Muscle of leg (tissue), 16 donors: ENCODE data around the gene PNMA8A. TPM values are rescaled to one million over a fixed set of nuclear protein-coding genes. Genes with fewer than 3 reads are reported as not detected.

ENCODE experiments used
- DNase-seq: peaks from one replicate; pipeline ENCODE4 v3.0.0; 2013
- H3K27ac ChIP-seq: one replicate; pipeline ENCODE4 v1.5.1; 2013; ENCODE audit warnings: mild to moderate bottlenecking, low read length, control low read depth
- H3K27me3 ChIP-seq: one replicate; pipeline ENCODE4 v1.6.1; 2013; ENCODE audit warnings: low read length; ENCODE audit not compliant: control insufficient read depth, insufficient read depth
- H3K36me3 ChIP-seq: one replicate; pipeline ENCODE4 v1.6.1; 2013; ENCODE audit warnings: low read length; ENCODE audit not compliant: control insufficient read depth, insufficient read depth
- H3K4me1 ChIP-seq: one replicate; pipeline ENCODE4 v1.6.1; 2013; ENCODE audit warnings: low read length; ENCODE audit not compliant: control insufficient read depth, insufficient read depth
- H3K4me3 ChIP-seq: one replicate; pipeline ENCODE4 v1.5.1; 2013; ENCODE audit warnings: low read length, control low read depth
- H3K9me3 ChIP-seq: replicated peaks from 2 replicates; pipeline ENCODE4 v1.6.1; 2013; ENCODE audit warnings: low read depth, low read length; ENCODE audit not compliant: control insufficient read depth
- WGBS: methylation state at CpG from one replicate; pipeline ENCODE4 v1.1.5; 2013; ENCODE audit warnings: missing lambda C conversion rate; ENCODE audit not compliant: insufficient coverage; 5-methylcytosine and 5-hydroxymethylcytosine counted together
- long read RNA-seq, 11 donors: transcript quantifications; one replicate each; lab custom pipeline, GENCODE V29; 2026
- polyA plus RNA-seq, 8 donors: library from polyadenylated mRNA; unstranded; fragments of 120-200 nt; gene quantifications; one replicate each; pipeline versions ENCODE4 v1.2.1 to v1.2.3, GENCODE V29; 2013; ENCODE audit warnings: inconsistent platforms in 1 of 8, low replicate concordance in 1 of 8; ENCODE audit not compliant: insufficient read length in 8 of 8, insufficient read depth in 1 of 8
- total RNA-seq: library from RNA; stranded (reverse); fragments of 120-200 nt; gene quantifications from one replicate; pipeline ENCODE4 v1.2.4, GENCODE V29; 2013

Gene PNMA8A, protein sequence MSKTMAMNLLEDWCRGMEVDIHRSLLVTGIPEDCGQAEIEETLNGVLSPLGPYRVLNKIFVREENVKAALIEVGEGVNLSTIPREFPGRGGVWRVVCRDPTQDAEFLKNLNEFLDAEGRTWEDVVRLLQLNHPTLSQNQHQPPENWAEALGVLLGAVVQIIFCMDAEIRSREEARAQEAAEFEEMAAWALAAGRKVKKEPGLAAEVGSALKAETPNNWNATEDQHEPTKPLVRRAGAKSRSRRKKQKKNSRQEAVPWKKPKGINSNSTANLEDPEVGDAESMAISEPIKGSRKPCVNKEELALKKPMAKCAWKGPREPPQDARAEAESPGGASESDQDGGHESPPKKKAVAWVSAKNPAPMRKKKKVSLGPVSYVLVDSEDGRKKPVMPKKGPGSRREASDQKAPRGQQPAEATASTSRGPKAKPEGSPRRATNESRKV
- total RNA-seq (47.4 TPM), polyA plus RNA-seq (10 to 100 TPM; 34.2 to 63.9 (median 54.5) TPM)
- long read RNA-seq, donor 1, transcript PNMA8A-201 (3 exons, 3,689 nt), result major isoform, 5 of 10 reads
- long read RNA-seq, donor 1, partial matches to known transcripts, result 5 of 10 reads
- long read RNA-seq, donor 1, other reads (novel, unspliced or antisense), result 0 of 10 reads
- long read RNA-seq, donor 2, result 0 reads
- long read RNA-seq, donor 3, transcript PNMA8A-201 (3 exons, 3,689 nt), result major isoform, 9 of 9 reads
- long read RNA-seq, donor 3, partial matches to known transcripts, result 0 of 9 reads
- long read RNA-seq, donor 3, other reads (novel, unspliced or antisense), result 0 of 9 reads
- long read RNA-seq, donor 4, partial matches to known transcripts, result 0 of 2 reads
- long read RNA-seq, donor 4, other reads (novel, unspliced or antisense), result 0 of 2 reads
- long read RNA-seq, donor 5, transcript PNMA8A-201 (3 exons, 3,689 nt), result major isoform, 22 of 41 reads
- long read RNA-seq, donor 5, partial matches to known transcripts, result 19 of 41 reads
- long read RNA-seq, donor 5, other reads (novel, unspliced or antisense), result 0 of 41 reads
- long read RNA-seq, donor 6, transcript PNMA8A-201 (3 exons, 3,689 nt), result major isoform, 11 of 20 reads
- long read RNA-seq, donor 6, partial matches to known transcripts, result 9 of 20 reads
- long read RNA-seq, donor 6, other reads (novel, unspliced or antisense), result 0 of 20 reads
- long read RNA-seq, donor 7, transcript PNMA8A-201 (3 exons, 3,689 nt), result major isoform, 8 of 13 reads
- long read RNA-seq, donor 7, partial matches to known transcripts, result 5 of 13 reads
- long read RNA-seq, donor 7, other reads (novel, unspliced or antisense), result 0 of 13 reads
- long read RNA-seq, donor 8, partial matches to known transcripts, result 0 of 3 reads
- long read RNA-seq, donor 8, other reads (novel, unspliced or antisense), result 0 of 3 reads
- long read RNA-seq, donor 9, partial matches to known transcripts, result 10 of 12 reads
- long read RNA-seq, donor 9, other reads (novel, unspliced or antisense), result 0 of 12 reads
- long read RNA-seq, donor 10, partial matches to known transcripts, result 0 of 5 reads
- long read RNA-seq, donor 10, other reads (novel, unspliced or antisense), result 0 of 5 reads
- long read RNA-seq, donor 11, transcript PNMA8A-201 (3 exons, 3,689 nt), result major isoform, 7 of 7 reads
- long read RNA-seq, donor 11, partial matches to known transcripts, result 0 of 7 reads
- long read RNA-seq, donor 11, other reads (novel, unspliced or antisense), result 0 of 7 reads

GRCh38 chr19:46471116-46471733 lies at the start of gene PNMA8A:
TSS of gene PNMA8A (minus strand) at chr19:46471563. CDS start at chr19:46471035, 528 bp downstream.
- H3K27ac ChIP-seq, result peak within 1 kb of the TSS; percentile 95
- H3K36me3 ChIP-seq, result peaks cover 15% of the 10 kb centered on the region
- no peaks in the 10 kb centered on the region for H3K9me3 ChIP-seq
- DNase-seq, result peak; percentile 96
- peaks cover 3% of the 10 kb centered on the region for H3K27me3 ChIP-seq
- WGBS, result 1% methylated on average over 56 of the region's 57 CpGs
- peak within 1 kb of the TSS; percentile 61 for H3K4me3 ChIP-seq
- H3K4me1 ChIP-seq, result peaks cover 58% of the 10 kb centered on the region

- Histone ChIP-seq H3K4me1 (peaks cover 5% of the 10 kb centered on the region), H3K4me3 (no peak overlapping the region), H3K9me3 (peaks cover 4% of the 10 kb centered on the region), H3K27me3 (no peaks in the 10 kb centered on the region), H3K27ac (peak overlapping the region; percentile 7), H3K36me3 (peaks cover 3% of the 10 kb centered on the region)
- DNase-seq, result no peak
- 67% methylated on average over 1 of the region's 6 CpGs for WGBS
Measured at GRCh38 chr19:46520616-46521015, 49.3 kb upstream of the PNMA8A start.

DNA sequence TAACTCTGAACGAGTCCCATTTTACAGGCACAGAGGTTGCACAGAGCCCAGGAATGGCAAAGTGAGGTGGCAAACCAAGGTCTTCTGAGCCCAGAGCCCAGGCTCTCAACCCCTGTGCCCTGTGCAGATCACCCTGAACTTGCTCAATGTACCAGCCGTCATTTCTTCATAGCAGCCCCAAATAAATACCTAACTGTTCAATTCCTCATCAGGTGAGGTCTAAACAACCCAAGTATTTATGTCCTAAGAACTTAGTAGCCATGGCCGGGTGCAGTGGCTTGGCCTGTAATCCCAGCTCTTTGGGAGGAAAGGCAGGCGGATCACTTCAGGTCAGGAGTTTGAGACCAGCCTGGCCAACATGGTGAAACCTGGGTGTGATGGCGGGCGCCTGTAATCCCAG lies 46.1 kb upstream of the PNMA8A start:
- no peak overlapping the region for H3K27ac ChIP-seq
- H3K36me3 ChIP-seq, result no peaks in the 10 kb centered on the region
- no peaks in the 10 kb centered on the region for H3K9me3 ChIP-seq
- H3K4me1 ChIP-seq, result peaks cover 13% of the 10 kb centered on the region
- no peak for DNase-seq
- H3K4me3 ChIP-seq, result no peak overlapping the region
- WGBS, result 82% methylated on average over 3 of the region's 6 CpGs
- H3K27me3 ChIP-seq, result peaks cover 4% of the 10 kb centered on the region

GRCh38 chr19:46515879-46516350 lies 44.6 kb upstream of the PNMA8A start:
- no CpG with 5 or more reads among the region's 6 CpGs for WGBS
- H3K4me1 ChIP-seq, result peaks cover 13% of the 10 kb centered on the region
- DNase-seq, result no peak
- H3K9me3 ChIP-seq, result peaks cover 2% of the 10 kb centered on the region
- H3K36me3 ChIP-seq, result no peaks in the 10 kb centered on the region
- no peak overlapping the region for H3K27ac ChIP-seq
- peaks cover 4% of the 10 kb centered on the region for H3K27me3 ChIP-seq
- no peak overlapping the region for H3K4me3 ChIP-seq

DNA sequence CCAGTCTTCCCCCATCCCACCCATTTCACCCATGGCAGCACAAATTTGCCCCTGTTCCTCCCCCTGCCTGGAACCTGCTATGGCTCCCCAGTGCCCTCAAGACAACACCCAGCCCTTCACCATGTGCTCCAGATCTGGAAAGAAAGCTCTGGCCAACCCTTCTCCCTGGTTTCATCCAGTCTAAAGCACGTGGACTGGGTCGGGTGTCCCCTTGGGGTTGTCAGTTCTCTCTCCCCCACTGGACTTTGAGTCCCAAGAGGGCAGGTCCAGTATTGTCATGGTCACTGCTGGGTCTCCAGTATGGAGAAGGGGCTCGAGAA lies 43.9 kb upstream of the PNMA8A start:
- peaks cover 8% of the 10 kb centered on the region for H3K4me1 ChIP-seq
- 40% methylated on average over 1 of the region's 3 CpGs for WGBS
- no peaks in the 10 kb centered on the region for H3K36me3 ChIP-seq
- no peak overlapping the region for H3K4me3 ChIP-seq
- H3K9me3 ChIP-seq, result peaks cover 2% of the 10 kb centered on the region
- H3K27ac ChIP-seq, result no peak overlapping the region
- peaks cover 4% of the 10 kb centered on the region for H3K27me3 ChIP-seq
- DNase-seq, result no peak

- Histone ChIP-seq H3K4me1 (peaks cover 8% of the 10 kb centered on the region), H3K36me3 (no peaks in the 10 kb centered on the region), H3K4me3 (no peak overlapping the region), H3K27me3 (peaks cover 4% of the 10 kb centered on the region), H3K9me3 (peaks cover 2% of the 10 kb centered on the region), H3K27ac (no peak overlapping the region)
- no peak for DNase-seq
- WGBS, result 63% methylated on average over 7 of the region's 13 CpGs
Measured at GRCh38 chr19:46514589-46515289, 43.4 kb upstream of the PNMA8A start.

DNA sequence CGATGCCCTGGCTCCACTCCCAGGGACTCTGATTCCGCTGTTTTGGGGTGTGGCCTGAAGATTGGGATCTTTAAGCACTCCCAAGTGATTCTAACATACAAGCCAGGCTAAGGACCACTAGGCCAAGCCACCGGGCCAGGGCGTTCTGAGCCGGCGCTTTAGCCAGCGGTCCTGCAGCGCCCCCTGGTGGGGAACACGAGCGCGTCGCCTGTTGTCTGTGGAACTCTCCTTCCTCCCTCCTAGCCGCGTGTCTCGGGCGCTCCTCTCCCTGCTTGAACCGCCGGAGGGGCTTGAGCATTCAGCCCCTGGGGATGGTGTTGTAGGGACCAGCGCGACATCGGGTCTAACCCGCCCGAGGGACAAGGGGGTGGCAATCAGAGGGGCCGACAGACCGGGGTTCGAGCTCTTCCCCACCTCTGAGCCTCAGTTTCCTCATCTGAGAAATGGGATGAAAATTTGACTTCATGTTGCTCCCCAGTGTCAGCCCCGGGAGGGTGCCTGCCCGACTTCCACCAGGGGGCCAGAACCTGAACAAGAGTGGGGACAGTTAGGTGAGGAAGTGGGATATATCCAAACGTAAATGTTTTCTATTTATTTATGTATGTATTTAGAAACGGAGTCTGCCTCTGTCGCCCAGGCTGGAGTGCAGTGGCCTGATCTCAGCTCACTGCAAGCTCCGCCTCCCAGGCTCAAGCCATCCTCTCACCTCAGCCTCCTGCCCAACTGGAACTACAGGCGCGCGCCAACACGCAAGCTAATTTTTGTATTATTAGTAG lies 42.3 kb upstream of the PNMA8A start:
- WGBS, result 5% methylated on average over 9 of the region's 36 CpGs

DNA sequence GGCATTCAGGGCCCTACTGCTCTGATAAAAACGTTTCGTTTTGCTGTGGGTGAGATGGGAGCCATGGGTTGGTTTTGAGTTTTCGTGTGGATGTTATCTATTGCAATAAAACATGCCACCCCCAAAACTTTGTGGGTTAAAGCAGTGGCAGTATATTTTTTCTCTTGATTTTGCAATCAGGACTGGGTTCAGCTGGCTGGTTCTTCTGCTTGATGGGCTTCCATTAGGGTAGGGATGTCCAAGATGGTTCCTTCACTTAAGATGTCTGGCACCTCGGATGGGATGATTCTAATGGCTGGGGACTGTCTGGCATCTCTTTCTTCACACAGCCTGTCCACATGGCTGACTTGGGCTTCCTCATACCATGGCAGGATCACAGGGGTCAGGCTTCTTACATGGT lies 39.9 kb upstream of the PNMA8A start:
- no peak overlapping the region for H3K27ac ChIP-seq
- H3K27me3 ChIP-seq, result peaks cover 4% of the 10 kb centered on the region
- peaks cover 8% of the 10 kb centered on the region for H3K4me1 ChIP-seq
- no peak for DNase-seq
- peaks cover 2% of the 10 kb centered on the region for H3K9me3 ChIP-seq
- H3K4me3 ChIP-seq, result no peak overlapping the region
- no CpG with 5 or more reads among the region's 4 CpGs for WGBS
- H3K36me3 ChIP-seq, result no peaks in the 10 kb centered on the region

More for the DNA sequence above, 42.3 kb upstream of the PNMA8A start:
- Histone ChIP-seq H3K36me3 (no peaks in the 10 kb centered on the region), H3K27me3 (peaks cover 4% of the 10 kb centered on the region), H3K9me3 (peaks cover 2% of the 10 kb centered on the region), H3K4me3 (no peak overlapping the region), H3K4me1 (peaks cover 8% of the 10 kb centered on the region), H3K27ac (no peak overlapping the region)
- DNase-seq, result peak; percentile 85
